Retina (tissue), 1 donor: Measurements from ENCODE around the gene DENND5A.
"Not testable (repeated sequence)": the region's sequence is repeated elsewhere in the genome, so short reads cannot be mapped to it uniquely, and the experiment has no call there.

ENCODE experiments used
- DNase-seq: peaks from one replicate; pipeline ENCODE4 v3.0.0-alpha.2; 2016

DENND5A gene

DNA sequence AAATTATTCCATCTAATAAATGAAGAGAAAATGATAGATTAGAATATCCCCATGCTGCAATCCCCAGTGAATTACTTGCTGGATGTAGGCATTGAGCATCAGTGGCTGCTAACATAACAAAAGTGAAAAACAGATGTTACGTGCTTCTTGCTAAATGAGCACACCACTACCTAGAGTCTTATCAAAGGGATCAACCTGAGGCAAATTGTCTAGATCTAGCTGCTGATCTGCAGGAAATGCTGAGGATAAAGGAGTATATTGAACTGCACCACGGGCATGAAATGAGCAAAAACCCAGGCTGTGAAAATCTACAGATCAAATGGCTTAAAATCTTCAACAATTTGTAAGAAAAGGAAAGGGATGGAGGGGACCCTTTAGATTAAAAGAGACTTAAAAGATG lies 128.4 kb downstream of the DENND5A start:
- DNase-seq, result no peak

DNA sequence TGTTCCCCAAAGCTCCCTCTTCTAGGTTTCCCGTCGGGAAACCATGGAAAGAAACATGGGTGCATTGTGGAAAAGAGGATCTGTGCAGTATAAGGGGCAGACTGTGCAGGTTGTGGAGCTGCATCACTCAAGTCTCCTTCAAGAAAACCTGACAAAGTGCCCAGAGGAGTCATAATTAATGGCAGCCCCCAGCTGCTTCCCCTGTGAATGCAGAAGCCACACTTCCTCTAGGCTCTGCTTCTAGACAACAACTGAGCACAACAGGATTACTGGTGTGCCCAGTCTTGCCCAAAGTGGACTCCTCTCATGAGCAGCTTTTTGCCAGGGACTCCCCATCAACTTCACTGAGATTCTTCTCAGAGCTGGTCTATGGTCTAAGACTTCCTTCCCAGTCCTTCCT lies 131.2 kb downstream of the DENND5A start:
- DNase-seq, result no peak

DNA sequence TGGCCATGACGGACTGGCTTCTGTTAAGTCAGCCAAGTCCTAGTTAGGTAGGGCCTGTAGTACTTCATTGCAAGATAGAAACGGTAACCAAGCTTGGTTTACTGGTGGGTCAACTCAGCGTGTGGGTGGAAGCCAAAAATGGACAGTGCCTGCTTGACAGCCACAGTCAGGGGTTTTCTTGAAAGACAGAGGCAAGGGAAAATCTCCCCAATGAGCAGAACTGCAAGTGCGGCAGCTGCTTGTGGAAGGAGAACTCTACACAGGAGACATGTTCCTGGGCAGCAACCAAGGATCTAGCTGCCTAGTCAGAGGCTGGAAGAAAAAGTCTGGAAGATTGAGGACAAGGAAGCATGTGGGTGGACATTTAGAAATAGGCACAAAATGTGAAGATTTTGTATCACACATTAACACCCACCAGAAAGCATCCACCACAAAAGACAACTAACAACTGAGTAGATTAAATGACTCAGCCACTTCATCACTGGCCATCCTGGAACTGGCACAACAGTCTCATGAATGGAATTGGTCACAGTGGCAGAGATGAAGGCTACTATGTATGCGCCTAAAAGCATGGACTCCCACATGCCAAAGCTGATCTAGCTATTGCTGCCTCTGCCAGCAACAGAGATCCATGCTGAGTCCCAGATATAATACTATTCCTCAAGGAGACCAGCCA lies 132.8 kb downstream of the DENND5A start:
- no peak for DNase-seq

DNA sequence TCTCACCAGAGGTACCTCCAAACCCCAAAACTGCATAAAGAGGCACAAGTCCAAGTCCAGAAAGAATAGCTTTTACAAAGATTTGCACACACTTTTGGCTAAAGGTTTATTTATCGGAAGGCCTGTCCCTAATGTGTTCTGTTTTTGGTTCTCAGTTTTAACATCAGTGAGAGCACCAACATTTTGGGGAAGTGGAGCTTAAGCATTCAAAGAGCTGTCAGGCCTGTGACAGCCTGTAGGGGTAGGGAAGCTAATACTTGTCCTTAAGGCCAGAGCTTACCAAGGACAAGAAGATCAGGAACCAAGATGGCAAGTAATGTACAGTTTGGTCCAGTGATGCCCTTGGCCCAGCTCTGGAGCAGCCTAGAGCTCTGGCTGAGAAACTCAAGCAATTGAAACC lies 134.9 kb downstream of the DENND5A start:
- no peak for DNase-seq

DNA sequence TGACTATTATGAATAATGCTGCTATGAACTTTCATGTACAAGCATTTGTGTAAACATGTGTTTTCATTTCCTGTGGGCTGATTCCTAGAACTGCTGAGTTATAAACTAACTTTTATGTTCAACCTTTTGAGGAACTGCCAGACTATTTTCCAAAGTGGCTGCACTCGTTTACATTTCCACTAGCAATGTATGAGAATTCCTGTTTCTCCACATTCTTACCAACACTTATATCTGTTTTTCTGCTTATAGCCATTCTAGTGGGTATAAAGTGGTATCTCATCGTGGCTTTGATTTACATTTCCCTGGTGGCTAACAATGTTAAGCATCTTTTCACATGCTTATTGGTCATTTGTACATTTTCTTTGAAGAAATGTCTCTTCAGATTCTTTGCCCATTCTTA lies 138.5 kb downstream of the DENND5A start:
- no peak for DNase-seq

DNA sequence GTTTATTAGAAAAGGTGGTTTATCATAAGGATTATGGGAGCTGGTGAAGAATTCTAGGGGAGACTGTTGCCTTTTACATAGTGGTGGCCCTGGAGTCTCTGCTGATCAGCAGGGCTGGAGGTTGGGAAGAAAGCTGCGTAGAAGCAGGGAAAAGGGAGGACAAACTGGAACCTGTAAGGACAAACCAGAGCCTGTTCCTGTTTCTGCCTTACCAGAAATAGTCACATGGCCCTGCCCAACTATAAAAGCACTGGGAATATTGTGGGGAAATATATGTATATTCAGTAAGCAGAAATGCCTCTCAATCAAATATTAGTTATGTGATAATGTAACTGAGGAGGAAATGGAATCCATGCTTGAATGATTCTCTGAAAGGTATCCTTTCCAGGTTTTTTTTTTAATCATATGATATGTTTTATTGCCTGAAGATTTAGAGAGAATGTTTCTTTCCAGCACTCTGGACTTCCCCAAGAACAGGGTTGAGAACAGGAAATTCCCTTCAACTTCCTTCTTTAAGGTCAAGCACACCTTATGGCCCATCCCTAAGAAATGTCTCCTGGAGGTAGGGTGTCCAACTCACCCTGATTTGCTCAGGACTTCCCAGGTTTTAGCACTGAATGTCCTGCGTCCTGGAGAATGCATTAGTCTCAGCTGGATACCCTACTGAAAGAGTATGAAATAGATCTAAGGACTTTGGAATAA lies 139.8 kb downstream of the DENND5A start:
- DNase-seq, result no peak

DNA sequence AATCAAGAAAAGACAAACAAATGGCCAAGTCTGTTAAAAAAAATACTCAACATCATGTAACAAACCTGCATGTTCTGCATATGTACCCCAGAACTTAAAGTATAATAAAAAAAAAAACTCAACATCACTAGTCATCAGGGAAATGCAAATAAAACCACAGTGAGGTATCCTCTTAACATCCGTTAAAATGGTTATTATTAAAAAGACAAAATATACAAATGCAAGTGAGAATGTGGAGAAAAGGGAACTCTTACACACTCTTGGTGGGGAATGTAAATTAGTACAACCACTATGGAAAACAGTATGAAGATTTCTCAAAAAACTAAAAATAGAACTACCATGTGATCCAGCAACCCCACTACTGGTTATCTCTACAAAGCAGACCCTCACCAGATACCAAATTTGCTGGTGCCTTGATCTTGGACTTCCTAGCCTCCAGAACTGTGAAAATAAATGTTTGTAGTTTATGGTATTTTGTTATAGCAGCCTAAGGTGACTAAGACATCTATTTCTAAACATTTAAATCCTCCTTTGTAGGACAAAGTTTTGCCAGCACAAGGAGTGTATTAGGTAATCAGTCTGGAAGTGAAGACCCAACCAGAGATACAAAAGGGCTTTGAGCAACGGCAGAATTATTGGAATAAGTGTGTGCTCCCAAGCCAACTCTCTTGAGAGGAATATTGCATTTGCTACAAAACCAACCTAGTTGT lies 141.4 kb downstream of the DENND5A start:
- no peak for DNase-seq

DNA sequence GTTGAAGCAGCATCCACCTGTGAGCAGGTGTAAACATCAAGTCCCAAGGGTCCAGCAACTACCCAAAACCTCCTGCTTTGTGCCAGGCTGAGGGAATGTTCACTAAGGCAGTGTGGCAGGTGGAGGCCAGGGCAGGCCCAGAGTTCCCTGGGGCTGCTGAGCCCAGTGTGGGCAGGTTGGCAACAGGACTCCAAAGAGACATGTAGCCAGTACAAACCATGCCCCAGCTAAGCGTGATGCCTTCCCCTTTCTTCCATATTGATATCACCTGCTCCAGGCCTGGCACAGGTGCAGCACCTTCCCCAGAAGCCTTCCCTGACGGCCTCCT lies 143.7 kb downstream of the DENND5A start:
- no peak for DNase-seq

DNA sequence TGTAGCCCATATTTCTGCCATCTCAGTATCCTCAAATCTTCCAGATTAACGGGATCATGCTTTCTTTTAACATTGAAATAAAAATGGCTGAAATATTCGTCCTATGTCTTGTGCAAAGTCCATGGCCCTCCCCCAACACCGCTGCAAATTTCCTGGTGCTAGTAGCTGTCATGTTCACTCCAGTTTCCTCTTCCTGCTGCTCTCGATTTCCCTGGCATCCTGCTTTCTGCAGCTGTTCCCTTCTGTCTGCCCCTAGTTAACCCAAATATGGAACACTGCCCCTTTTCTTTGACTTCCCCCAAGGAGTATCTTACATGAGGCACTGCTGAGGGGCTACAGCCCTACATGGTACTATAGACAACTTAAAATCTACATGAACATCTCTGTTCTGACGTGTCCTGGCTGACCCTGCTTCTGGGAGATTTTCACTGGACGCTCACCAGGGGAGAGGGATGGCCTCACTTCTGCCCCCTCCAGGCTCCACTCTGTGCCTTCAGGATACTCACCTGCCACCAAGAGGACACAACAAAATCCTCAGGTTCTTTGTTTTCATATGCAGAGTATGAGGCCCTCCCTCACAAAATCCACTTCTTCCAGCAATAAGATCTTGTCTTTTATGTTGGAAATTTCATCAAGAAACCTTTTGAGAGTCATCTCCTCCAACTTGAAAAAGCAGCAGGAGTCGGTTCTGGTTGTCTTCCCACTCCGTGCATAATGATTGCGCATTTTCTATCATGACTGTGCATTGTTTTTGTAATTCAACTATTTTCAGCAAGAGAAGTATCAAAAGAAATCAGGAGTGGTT lies 144.3 kb downstream of the DENND5A start:
- DNase-seq, result peak; percentile 23

DNA sequence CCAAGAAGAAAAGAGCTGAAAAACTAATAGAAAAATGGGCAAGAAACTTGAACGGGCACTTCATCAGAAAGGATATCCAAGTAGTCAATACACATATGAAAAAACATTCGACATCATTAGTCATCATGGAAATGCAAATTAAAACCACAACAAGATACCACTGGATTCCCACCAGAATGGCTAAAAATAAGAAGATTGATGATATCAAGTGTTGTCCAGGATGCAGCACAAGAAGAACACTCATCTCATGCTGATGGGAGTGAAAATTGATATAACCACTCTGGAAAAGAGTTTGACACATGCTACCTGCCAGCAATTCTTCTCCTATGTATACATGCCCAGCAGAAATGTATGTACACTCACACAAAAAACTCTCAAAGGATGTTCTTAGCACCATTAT lies 146.9 kb downstream of the DENND5A start:
- DNase-seq, result no peak

DNA sequence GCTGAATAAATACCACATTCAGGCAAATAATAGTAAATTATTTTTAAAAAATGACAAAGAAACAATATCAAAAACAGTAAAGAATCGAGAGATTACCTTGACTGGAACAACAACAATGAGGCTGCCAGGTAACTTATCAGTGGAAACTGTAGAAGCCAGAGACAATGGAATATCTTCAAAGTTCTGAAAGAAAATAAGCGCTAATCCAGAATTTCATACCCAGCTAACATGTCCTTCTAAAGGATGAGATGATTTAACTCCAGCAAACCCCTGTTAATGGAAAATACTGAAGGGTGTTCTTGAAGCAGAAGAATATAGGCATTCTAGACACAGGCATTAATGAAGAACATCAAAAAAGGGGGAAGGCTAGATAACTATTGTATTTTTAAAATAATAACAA lies 153.1 kb downstream of the DENND5A start:
- no peak for DNase-seq

DNA sequence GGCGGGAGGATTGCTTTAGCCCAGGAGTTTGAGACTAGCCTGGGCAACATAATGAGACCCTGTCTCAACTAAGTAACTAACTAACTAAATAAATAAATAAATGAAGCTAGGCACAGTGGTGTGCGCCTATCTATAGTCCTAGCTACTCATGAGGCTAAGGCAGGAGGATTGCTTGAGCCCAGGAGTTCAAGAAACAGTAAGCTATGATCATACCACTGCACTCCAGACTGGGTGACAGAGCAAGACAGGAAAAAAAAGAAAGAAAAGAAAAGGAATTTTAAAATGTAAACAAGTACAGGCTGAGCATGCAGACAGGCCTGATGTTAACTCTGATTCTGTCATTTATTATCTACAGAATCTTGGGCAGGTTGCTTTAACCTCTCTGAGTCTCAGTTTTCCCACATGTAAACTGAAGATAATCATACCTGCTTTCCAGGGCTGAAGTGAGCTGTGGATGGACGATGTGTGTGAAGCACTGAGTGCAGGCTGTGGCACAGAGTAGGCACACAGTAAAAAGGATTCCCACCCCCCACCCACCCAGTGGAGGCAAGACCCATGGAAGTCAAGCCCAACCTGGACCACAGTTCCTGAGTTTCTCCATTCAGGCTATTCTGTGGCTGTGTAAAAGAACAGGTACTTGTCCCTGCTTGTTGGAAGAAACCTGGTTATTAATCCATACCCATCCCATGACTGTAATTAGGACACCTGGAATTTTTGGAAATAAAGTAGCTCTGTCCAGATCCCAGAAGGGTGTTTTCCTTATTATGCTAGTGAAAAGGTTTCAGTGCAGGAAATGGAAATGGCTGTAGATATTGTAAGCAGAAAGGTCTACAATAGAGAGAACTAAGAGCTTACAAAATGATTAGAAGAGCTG lies 155.1 kb downstream of the DENND5A start:
- no peak for DNase-seq

DNA sequence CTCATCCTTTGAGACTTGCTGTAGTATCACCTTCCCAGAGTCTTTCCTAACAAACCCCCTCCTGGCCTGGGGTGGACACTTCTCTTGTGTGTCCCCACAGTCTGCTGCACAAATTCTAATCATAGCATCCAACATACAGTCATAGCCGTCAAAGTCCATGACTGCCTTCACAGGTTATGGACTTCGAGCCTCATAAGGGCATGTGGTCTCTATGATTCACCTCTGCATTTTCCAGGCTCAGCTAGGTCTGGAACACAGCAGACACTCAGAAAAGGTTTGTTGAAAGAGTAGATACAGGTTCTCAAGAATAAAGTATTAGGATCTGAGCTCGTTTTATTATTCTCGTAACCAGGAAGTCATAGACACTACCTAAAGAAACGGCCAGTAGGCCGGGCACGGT lies 160.6 kb downstream of the DENND5A start:
- no peak for DNase-seq

DNA sequence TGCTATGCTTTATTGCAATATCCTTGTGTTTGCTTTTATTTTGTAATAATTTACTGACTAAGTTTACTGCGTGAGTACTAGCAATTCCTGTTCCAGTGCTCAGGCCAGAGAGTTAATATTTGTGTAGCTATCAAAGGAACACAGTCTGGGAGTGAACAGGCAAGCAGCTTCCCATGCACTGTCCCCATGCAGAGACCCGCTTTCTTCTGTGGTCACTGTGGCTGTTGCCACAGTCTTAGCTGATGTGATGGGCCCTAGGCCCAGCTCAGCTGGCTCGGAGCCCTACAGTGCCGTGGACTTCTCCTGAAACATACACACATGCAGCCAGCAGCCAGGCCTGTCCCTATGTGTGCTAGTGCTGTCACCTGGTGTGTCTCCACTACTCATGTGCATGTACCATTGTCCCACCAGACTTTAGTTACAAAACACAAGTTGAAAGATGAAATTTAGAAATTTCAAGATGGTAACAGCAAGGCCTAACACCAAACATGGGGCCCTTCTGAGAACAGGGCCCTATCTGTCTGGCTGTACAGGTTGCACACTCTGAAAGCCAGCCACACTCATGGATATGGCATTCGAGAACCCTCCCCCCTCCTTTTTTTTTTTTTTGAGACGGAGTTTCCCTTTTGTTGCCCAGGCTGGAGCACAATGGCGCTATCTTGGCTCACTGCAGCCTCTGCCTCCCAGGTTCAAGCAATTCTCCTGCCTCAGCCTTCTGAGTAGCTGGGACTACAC lies 161.4 kb downstream of the DENND5A start:
- DNase-seq, result no peak

DNA sequence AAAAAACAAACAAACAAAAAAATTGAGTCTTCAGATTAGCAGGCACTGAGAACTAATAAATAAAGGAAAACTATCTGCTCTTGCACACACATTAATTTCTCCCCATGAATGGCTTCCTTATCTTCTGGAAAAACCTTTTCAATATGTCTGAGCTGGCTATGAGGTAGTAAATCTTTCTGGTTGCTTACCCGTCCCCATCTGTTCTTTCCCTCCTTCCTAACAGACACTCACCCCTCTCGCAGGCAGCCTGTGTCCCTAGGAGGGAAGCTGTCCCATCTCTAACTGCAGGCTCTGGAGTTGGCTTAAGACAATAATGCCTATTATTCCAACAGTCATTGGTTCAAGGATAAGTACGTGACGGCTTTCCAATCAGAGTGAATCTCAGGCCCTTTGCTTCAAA lies 165.5 kb downstream of the DENND5A start:
- DNase-seq, result no peak

DNA sequence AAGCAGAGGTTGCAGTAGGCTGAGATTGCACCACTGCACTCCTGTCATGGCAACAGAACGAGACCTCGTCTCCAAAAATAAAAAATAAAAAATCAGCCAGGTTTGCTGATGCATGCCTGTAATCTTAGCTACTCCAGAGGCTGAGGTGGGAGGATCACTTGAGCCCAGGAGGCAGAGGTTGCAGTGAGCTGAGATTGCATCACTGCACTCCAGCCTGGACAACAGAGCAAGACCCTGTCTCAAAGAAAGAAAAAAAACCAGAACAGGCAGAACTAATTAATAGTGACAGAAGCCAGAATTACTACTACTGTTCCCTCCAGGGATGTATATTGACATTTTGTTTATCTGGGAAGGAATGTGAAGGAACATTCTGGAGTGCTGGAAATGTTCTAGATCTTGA lies 166.7 kb downstream of the DENND5A start:
- DNase-seq, result not testable (repeated sequence)

DNA sequence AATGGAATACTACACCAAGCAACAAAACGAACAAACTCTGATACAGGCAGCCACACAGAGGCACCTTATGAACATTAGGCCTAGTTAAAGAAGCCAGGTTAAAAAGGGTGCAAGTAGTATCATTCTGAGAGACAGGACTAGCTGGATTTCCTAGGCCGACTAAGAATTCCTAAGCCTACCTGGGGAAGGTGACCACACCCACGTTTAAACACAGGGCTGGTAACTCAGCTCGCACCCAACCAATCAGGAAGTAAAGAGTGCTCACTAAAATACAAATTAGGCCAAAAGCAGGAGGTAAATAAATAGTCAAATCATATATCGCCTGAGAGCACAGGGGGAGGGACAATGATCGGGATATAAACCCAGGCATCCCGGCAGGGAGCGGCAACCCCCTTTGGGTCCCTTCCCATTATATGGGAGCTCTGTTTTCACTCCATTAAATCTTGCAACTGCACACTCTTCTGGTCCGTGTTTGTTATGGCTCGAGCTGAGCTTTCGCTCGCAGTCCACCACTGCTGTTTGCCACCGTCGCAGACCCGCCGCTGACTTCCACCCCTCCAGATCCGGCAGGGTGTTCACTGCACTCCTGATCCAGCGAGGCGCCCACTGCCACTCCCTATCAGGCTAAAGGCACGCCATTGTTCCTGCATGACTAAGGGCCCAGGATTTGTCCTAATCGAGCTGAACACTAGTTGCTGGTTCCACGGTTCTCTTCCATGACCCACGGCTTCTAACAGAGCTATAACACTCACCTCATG lies 167.8 kb downstream of the DENND5A start:
- not testable (repeated sequence) for DNase-seq

DNA sequence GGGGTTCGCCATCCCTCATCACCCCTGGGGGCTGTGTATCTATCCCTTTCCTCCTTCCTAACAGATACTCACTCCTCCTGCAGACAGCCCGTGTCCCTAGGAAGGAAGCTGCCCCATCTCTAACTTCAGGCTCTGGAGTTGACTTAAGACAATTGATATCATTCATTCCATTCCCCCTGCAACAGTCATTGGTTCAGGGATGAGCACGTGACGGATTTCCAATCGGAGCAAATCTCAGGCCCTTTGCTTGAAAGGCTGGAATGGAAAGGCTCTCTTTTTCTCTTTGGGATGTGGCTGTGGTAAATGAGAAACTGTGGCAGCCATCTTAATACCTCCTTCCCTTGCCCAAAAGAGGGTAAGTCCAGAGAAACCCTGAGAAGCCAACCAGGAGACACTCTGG lies 168.7 kb downstream of the DENND5A start:
- DNase-seq, result no peak

DNA sequence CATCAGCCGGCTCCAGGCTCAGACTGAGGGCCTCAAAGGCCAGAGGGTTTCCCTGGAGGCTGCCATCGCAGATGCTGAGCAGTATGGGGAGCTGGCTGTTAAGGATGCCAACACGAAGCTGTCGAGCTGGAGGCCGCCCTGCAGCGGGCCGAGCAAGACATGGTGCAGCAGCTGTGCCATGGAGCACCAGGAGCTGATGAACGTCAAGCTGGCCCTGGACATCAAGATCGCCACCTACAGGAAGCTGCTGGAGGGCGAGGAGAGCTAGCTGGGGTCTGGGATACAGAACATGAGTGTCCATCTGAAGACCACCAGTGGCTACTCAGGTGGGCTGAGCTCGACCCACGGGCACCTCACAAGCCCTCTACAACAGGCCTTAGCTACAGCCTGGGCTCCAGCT lies 169.7 kb downstream of the DENND5A start:
- DNase-seq, result no peak

DNA sequence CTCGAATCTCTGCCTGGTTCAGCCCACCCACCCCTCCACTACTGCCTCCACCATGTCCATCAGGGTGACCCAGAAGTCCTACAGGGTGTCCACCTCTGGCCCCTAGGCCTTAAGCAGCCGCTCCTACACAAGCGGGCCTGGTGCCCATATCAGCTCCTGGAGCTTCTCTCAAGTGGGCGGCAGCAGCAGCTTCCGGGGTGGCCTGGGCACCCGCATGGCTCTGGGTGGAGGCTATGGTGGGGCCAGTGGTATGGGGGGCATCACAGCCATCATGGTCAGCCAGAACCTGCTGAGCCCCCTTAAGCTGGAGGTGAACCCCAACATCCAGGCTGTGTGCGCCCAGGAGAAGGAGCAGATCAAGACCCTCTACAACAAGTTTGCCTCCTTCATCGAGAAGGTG lies 170.7 kb downstream of the DENND5A start:
- no peak for DNase-seq
